GM18907 (cell line): Measurements from ENCODE around the gene IRF3.

Experiments used
- ATAC-seq: cut with Tn5 transposase; IDR thresholded peaks from one replicate; pipeline ENCODE4 v1.9.1; 2021; ENCODE audit warnings: mild to moderate bottlenecking, moderate library complexity; ENCODE audit not compliant: unreplicated experiment

The IRF3 gene

GRCh38 chr19:49672131-49672919, 6.7 kb upstream of the IRF3 start:
- no peak for ATAC-seq

- no peak for ATAC-seq
Measured at GRCh38 chr19:49669516-49669915, 3.9 kb upstream of the IRF3 start.

GRCh38 chr19:49667473-49667872, 1.8 kb upstream of the IRF3 start:
- no peak for ATAC-seq

- no peak for ATAC-seq
Measured at GRCh38 chr19:49666120-49666444, 425 bp upstream of the IRF3 start.

- ATAC-seq: no peak
Measured at GRCh38 chr19:49665036-49665350, 664 bp downstream of the IRF3 start.

GRCh38 chr19:49664171-49665035, 1.3 kb downstream of the IRF3 start:
- ATAC-seq: no peak

GRCh38 chr19:49663224-49663623, 2.4 kb downstream of the IRF3 start:
- no peak for ATAC-seq

GRCh38 chr19:49662011-49662410, 3.6 kb downstream of the IRF3 start:
- no peak for ATAC-seq

- no peak for ATAC-seq
Measured at GRCh38 chr19:49660338-49660961, 5.2 kb downstream of the IRF3 start.

- no peak for ATAC-seq
Measured at GRCh38 chr19:49658566-49659442, 6.9 kb downstream of the IRF3 start.

GRCh38 chr19:49658139-49658517, 7.5 kb downstream of the IRF3 start:
- ATAC-seq: no peak

- no peak for ATAC-seq
Measured at GRCh38 chr19:49657493-49658138, 8.0 kb downstream of the IRF3 start.

- ATAC-seq: no peak
Measured at GRCh38 chr19:49656456-49657109, 9.1 kb downstream of the IRF3 start.

- no peak for ATAC-seq
Measured at GRCh38 chr19:49655570-49656455, 9.8 kb downstream of the IRF3 start.

GRCh38 chr19:49654581-49654980, 11.1 kb downstream of the IRF3 start:
- no peak for ATAC-seq

- no peak for ATAC-seq
Measured at GRCh38 chr19:49653466-49653806, 12.2 kb downstream of the IRF3 start.

GRCh38 chr19:49652551-49653465, 12.8 kb downstream of the IRF3 start:
- no peak for ATAC-seq
